ENCODE results near the gene EDARADD. TPM values are rescaled to one million over a fixed set of nuclear protein-coding genes. Genes with fewer than 3 reads are reported as not detected.
"Not testable (repeated sequence)": the region's sequence is repeated elsewhere in the genome, so short reads cannot be mapped to it uniquely, and the experiment has no call there.

The EDARADD gene
- total and polyA plus RNA-seq, 2 of the 8 experiments (the other 6 are each of a cell fraction or from before 2014, with no cell fraction given) = 3.4 to 6.1 TPM

DNA sequence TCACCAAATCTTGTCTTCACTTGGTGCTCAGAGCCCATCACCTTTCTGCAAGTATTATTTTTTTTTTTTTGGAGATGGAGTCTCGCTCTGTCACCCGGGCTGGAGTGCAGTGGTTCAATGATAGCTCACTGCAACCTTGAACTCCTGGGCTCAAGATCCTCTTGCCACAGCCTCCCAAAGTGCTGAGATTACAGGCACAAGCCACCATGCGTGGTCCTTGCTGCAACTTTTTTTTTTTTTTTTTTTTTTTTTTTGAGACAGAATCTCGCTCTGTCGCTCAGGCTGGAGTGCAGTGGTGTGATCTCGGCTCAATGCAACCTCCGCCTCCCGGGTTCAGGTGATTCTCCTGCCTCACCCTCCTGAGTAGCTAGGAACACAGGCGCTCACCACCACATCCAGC, 70.1 kb downstream of the EDARADD start:
- H3K4me3 ChIP-seq (ENCODE audit: extremely low read depth in 1 of 4, insufficient read depth in 2 of 4, low read depth in 3 of 4, low read length in 4 of 4); H3K23ac ChIP-seq (ENCODE audit: insufficient read length); H2AFZ ChIP-seq (ENCODE audit: low read length); H4K20me1 ChIP-seq (replicated peaks in 1 of 2; ENCODE audit: control insufficient read depth in 1 of 2, insufficient read depth in 2 of 2, low read length in 2 of 2); H2BK5ac ChIP-seq (ENCODE audit: low read depth, low read length); H3K27me3 ChIP-seq (replicated peaks in 1 of 4; ENCODE audit: control insufficient read depth in 3 of 4, extremely low read depth in 1 of 4, insufficient read depth in 3 of 4, low read length in 3 of 4); H3K27ac ChIP-seq (ENCODE audit: low read depth, low read length); H2AK5ac ChIP-seq (ENCODE audit: low read depth, low read length); H3K14ac ChIP-seq (ENCODE audit: insufficient read length); H2BK20ac ChIP-seq (ENCODE audit: low read length); H2BK120ac ChIP-seq (replicated peaks; ENCODE audit: low read depth, low read length); H3K9ac ChIP-seq (replicated peaks in 1 of 4; ENCODE audit: extremely low read depth in 1 of 4, low read depth in 3 of 4, low read length in 3 of 4); H3K23me2 ChIP-seq (ENCODE audit: low read depth, low read length); H3K4ac ChIP-seq (replicated peaks; ENCODE audit: insufficient read length, low read depth, low read length); H3K36me3 ChIP-seq (ENCODE audit: control insufficient read depth in 2 of 4, insufficient read depth in 4 of 4, low read length in 3 of 4); H3K79me2 ChIP-seq (ENCODE audit: control insufficient read depth in 1 of 2, insufficient read depth in 2 of 2, low read length in 2 of 2); FAIRE-seq; H3K79me1 ChIP-seq (ENCODE audit: low read depth, low read length); H2BK12ac ChIP-seq (ENCODE audit: low read depth, low read length); H3K4me2 ChIP-seq (ENCODE audit: insufficient read depth in 1 of 2, low read depth in 2 of 2, low read length in 2 of 2); H4K91ac ChIP-seq (replicated peaks; ENCODE audit: insufficient read length, low read length); POLR2A ChIA-PET (ENCODE audit: partially characterized antibody); H3K56ac ChIP-seq (replicated peaks; ENCODE audit: insufficient read length, low read depth, low read length); H3K4me1 ChIP-seq (replicated peaks in 1 of 4; ENCODE audit: control insufficient read depth in 3 of 4, insufficient read depth in 4 of 4, low read length in 3 of 4); DNase-seq (ENCODE audit: low read depth in 1 of 2, low spot score in 2 of 2); H4K5ac ChIP-seq (ENCODE audit: insufficient read length, low read depth, low read length); H3K9me3 ChIP-seq (ENCODE audit: insufficient read depth in 2 of 2, low read depth in 1 of 2, low read length in 1 of 2); H2BK15ac ChIP-seq (ENCODE audit: low read length); H3K18ac ChIP-seq (ENCODE audit: extremely low read depth, low read length): not testable (repeated sequence)
- CTCF ChIA-PET (ENCODE audit: partially characterized antibody) = interaction anchor here (0.6 to 2.3 kb wide), 4 partner anchors 9 to 360 kb away, joined by 3 to 6 read pairs (median 3); no protein-coding TSS in a partner anchor
- H4K8ac ChIP-seq (ENCODE audit: extremely low read depth, insufficient read depth, low read length) = peak overlapping the region; percentile 71; the same call in 1 of the 2 replicates
- 88% methylated on average over 9 of the region's 9 CpGs; no CpG with 5 or more reads in 1 of the 2 experiments for WGBS, 2 experiments (ENCODE audit: extremely low coverage in 1 of 2, insufficient coverage in 1 of 2, insufficient read length in 1 of 2, insufficient replicate concordance in 2 of 2, low coverage in 1 of 2, low lambda C conversion rate in 2 of 2, missing lambda C conversion rate in 1 of 2)
